ENCODE data around the gene YBX3.

The YBX3 gene

GRCh38 chr12:10668526-10668925, 54.6 kb downstream of the YBX3 start:
- no peak for DNase-seq

GRCh38 chr12:10667581-10667980, 55.5 kb downstream of the YBX3 start:
- DNase-seq: no peak

GRCh38 chr12:10664499-10664898, 58.6 kb downstream of the YBX3 start:
- no peak for DNase-seq

- DNase-seq: no peak
These were observed 59.3 kb downstream of the YBX3 start for GRCh38 chr12:10663869-10664268.

DNA sequence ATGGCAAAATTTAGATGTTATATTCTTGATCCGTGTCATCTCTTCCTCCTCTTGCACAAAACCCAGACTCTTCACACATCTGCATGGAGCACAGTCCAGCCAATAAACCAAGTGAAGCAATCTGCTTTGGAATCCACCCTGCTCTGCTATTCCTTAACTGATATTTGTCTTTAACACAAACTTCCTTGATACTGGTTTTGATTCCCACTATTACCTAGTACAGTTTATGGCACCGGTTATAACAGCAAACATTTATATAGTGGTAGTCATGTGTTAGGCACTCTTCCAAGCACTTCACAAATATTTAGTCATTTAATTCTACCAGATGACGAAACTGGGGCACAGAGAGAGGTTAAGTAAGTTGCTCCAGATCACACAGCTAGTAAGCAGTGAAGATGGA, 61.8 kb downstream of the YBX3 start:
- no peak for DNase-seq

GRCh38 chr12:10654003-10654402, 69.1 kb downstream of the YBX3 start:
- DNase-seq: no peak

DNA sequence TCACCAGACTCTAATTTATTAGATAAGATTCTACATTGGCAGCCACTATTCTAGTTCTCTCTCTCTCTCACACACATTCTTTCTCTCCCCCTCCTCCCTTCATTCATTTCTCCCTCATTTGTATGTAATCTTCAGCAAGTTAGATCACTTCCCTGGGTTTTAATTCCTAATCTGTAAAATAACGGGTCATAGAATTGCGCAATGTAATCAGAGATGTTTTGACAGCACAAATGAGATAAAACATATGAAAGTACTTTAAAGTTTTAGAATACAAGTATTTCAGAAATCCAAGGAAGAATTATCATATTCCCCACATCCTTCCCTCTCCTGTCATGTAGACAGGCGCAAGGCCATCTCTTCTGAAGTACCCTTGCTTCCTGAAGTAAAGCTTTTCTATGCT, 70.9 kb downstream of the YBX3 start:
- DNase-seq: no peak
